Stomach (tissue), 4 donors: ENCODE measurements around the gene ZNF277.

Experiments
- EP300 ChIP-seq: sonication (generic); formaldehyde crosslinking; IDR thresholded peaks from one replicate; pipeline ENCODE4 v1.6.1; 2017; ENCODE audit warnings: antibody characterized with exemption
- POLR2AphosphoS5 ChIP-seq, 3 donors: sonication (generic); formaldehyde crosslinking; IDR thresholded peaks; one replicate each; pipeline ENCODE4 v1.6.1; 2016; ENCODE audit warnings: antibody characterized with exemption in 3 of 3
- TF ChIP-seq, protein P1 (sequence below), 7 experiments: fragments of 450-650 bp in 4 of 7; fragments of 200-600 bp in 3 of 7; sonication (generic) in 3 of 7; IDR thresholded peaks; one replicate each; pipeline ENCODE4 v1.5.1; 2016 to 2019; ENCODE audit warnings: antibody characterized with exemption in 7 of 7, control low read depth in 2 of 7, mild to moderate bottlenecking in 1 of 7

DNA sequence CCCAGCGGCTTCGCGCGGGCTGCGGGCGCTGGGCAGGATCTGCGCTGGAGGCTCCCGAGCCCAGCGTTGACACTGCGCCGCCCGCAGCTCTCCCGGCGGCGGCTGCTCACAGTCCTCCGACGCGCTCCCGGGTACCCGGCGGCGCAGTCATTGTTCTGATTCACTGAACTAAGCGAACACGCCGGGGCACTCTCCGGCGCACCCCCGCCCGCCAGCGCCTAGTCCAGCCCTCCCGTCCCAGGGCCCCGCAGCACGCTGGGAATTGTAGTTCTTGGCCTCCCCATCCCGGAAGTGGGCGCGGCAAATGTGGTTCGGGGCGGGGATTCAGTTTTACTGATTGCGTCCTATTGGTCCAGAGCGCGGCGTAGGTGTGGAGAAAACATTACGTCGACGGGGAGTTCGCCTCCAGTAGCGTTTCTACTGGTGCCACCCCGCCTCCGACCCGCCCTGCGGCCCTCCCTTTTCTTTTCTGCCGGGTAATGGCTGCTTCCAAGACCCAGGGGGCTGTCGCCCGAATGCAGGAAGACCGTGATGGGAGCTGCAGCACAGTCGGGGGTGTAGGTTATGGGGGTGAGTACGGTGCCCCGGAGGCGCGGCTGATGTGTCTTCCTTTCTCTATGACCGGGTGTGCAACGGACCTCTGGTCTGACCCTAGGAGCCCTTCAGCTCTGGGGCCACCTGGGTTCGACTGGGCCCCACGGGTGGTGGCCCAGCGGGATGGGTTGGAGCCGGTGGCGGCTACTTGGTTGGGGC is at the start of gene ZNF277, which contains the start of gene DOCK4:
- TF ChIP-seq, protein P1, sequence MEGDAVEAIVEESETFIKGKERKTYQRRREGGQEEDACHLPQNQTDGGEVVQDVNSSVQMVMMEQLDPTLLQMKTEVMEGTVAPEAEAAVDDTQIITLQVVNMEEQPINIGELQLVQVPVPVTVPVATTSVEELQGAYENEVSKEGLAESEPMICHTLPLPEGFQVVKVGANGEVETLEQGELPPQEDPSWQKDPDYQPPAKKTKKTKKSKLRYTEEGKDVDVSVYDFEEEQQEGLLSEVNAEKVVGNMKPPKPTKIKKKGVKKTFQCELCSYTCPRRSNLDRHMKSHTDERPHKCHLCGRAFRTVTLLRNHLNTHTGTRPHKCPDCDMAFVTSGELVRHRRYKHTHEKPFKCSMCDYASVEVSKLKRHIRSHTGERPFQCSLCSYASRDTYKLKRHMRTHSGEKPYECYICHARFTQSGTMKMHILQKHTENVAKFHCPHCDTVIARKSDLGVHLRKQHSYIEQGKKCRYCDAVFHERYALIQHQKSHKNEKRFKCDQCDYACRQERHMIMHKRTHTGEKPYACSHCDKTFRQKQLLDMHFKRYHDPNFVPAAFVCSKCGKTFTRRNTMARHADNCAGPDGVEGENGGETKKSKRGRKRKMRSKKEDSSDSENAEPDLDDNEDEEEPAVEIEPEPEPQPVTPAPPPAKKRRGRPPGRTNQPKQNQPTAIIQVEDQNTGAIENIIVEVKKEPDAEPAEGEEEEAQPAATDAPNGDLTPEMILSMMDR (IDR thresholded peaks at IDR 0.05), result no peak
- no peak for TF ChIP-seq EP300
- TF ChIP-seq POLR2AphosphoS5 (IDR thresholded peaks at IDR 0.05), result peak; percentile 71 to 90 (median 88)
